Stimulated activated CD4-positive, alpha-beta T cell treated with anti-CD3 and anti-CD28 coated beads, Interleukin-4, amount 100 ng/mL, for 48 hours (primary cell): ENCODE data around the gene NFKBIE.

ENCODE experiments used
- DNase-seq, 2 donors: peaks; one replicate each; pipeline ENCODE4 v3.0.0-alpha.2; 2020; ENCODE audit warnings: low read depth in 2 of 2

Gene NFKBIE

DNA sequence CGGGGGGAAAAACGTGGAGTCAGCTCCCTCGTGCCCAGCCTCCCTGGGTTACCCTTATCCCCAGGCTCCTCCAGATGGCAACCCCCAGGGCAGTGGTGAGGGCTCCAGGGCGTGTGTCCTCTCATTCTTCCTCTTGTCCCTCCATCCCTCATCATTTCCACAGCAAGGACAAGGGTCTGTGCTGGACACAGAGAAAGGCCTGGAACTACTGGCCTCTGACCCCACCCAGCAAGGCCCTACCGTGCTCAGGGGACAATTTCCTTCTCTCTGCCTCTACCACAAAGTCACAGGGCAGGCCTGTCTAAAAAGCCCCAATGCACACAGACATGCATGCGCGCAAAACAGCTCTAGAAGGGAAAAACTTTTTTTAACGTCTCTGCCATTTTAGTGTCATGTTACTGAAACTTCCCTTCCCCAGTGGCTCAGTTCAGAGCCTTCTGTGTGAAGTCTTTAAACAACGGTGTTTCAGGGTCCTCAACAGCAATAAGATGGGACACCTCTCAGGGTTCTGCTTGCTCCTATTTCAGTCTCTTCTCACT, 7.0 kb downstream of the NFKBIE start:
- DNase-seq = no peak

DNA sequence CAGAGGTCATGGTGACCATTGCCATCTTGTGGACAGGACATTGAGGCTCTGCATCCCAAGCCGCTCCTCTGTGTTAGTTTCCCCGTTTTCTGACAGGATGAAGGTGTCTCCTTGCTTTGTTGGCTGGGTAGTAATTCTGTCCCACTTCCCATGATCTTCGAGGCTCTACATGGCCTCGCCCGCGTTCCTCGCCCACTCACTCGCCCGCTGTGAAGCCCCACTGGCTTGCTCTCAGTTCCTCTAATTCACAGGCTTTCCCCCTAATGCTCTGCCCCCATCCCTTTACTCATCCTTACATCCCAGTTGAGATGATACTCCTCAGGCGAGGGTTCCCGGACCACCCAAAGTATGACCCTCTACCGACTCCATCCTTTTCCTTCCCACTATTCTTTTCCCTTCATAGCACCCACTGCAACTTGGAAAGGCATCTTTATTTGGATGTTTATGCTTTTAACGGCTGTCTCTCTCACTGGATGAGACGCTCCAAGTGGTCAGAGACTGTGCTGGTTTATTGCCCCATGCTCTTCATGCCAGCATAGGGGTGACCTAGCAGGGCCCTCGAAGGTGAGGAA, 7.5 kb downstream of the NFKBIE start:
- no peak for DNase-seq

- peak; percentile 49 to 52 for DNase-seq
Measured at GRCh38 chr6:44257025-44257752, 8.2 kb downstream of the NFKBIE start, which contains the start of gene SLC35B2. Gene SLC35B2 (minus strand): TSS chr6:44257528. CDS start chr6:44257410, 118 bp downstream.

DNA sequence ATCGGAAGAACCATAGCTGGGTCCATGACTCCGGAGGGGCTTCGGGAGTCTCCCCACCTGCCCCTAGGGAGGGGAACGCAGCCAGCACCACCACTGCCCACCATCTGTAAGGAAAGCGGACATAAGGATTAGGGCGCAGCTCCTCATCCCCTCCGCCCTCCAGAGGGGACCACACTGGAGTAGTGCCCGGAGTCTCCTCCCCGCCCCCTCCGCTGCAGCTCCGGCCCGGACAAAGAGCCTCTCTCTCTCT, 8.7 kb downstream of the NFKBIE start:
- DNase-seq = peak in 1 of 2 donors; percentile 28

- DNase-seq = no peak
Measured at GRCh38 chr6:44255871-44256774, 9.2 kb downstream of the NFKBIE start.

DNA sequence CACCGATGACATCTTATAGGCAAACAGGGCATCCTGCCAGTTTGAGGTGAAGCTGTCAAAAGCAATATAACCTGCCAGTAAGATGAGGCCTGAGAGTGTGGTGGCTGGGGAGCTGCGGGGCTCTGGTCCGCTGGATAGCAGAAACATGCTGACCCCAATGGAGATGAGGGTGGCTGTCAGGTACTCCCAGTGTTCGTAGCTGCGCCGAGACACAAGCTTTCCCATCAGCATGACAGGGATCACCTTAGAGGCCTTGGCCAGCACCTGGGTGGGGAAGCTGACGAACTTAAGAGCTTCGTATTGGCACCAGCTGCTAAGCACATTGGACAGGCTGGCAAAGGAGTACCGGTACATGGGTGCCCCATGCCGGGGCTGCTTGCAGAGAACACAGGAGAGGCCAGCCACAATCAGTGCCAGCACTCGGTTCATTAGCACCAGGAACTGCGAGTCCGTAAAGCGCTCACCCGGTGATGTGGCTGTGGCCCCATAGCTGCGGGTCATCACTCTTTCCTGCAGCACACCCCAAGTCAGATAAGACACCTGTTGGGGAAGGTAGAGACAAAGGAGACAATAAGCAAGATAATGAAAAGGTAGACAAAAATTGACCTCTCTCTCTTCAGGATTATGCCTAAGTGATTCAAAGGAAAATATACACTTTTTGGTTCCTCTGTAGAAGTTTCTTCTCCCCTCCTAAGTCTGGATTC, 10.1 kb downstream of the NFKBIE start:
- DNase-seq = peak; percentile 28 to 39

GRCh38 chr6:44254191-44255104, 10.9 kb downstream of the NFKBIE start:
- DNase-seq = peak in 1 of 2 donors; percentile 23

- peak; percentile 53 to 59 for DNase-seq
Measured at GRCh38 chr6:44253307-44254101, 11.8 kb downstream of the NFKBIE start.

- DNase-seq = no peak
Measured at GRCh38 chr6:44251576-44252524, 13.5 kb downstream of the NFKBIE start.

DNA sequence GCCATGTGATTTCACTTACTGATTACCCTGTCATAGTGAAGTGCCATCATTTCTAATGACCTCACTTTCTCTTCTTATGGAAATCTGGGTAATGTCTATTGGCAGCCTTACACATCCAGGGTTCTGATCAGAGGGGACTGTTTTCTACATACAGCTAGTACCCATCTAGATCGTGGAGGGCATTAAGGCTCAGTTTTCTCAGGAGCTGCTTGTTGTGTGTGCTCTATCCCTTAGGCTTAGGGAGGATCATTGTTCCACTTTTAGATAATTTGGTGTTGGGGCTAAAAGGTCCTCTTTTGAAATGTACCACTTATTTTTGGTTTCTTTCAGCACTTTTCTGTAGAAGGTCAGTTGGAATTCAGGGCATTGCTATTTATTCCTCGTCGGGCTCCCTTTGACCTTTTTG, 14.6 kb downstream of the NFKBIE start:
- DNase-seq = no peak

DNA sequence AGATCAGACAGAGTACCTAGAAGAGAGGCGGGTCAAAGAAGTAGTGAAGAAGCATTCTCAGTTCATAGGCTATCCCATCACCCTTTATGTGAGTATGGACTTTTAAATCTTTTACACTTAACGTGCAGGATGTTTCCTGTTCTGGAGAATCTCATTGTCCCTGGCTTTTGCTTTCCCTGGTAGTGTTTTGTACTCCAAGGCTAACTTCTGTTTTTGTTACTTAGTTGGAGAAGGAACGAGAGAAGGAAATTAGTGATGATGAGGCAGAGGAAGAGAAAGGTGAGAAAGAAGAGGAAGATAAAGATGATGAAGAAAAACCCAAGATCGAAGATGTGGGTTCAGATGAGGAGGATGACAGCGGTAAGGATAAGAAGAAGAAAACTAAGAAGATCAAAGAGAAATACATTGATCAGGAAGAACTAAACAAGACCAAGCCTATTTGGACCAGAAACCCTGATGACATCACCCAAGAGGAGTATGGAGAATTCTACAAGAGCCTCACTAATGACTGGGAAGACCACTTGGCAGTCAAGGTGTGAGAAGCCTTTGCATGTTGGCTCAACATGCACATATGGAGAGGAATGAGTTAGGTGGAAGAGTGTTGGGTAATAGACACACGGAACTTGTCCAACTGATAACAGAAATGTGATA, 15.2 kb downstream of the NFKBIE start:
- DNase-seq = no peak

- DNase-seq = no peak
Measured at GRCh38 chr6:44249082-44249748, 16.1 kb downstream of the NFKBIE start.

DNA sequence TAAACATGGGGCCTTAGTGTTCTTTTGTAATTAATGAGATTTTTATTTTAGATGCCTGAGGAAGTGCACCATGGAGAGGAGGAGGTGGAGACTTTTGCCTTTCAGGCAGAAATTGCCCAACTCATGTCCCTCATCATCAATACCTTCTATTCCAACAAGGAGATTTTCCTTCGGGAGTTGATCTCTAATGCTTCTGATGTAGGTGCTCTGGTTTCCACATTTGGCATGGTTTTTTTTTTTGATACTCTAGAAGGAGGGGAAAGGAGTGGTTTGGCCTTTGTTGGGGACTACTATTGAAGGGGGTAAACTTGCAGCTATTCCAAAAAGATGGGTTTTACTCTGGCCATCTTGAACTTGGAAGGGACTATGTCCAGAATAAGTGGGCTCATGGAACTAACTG, 16.8 kb downstream of the NFKBIE start:
- no peak for DNase-seq

GRCh38 chr6:44247338-44248302, 17.7 kb downstream of the NFKBIE start:
- peak; percentile 79 to 82 for DNase-seq

- peak; percentile 90 to 95 for DNase-seq
Measured at GRCh38 chr6:44246663-44247337, 18.6 kb downstream of the NFKBIE start, which contains the start of gene HSP90AB1. Gene HSP90AB1 (plus strand): TSS chr6:44247101. CDS start chr6:44248630, 1,529 bp downstream.
